Measurements from ENCODE around the gene P4HA2.

P4HA2 gene

GRCh38 chr5:132235340-132235739, 7.7 kb upstream of the P4HA2 start:
- H3F3A ChIP-seq (ENCODE audit: insufficient read depth) = no peaks in the 10 kb centered on the region
- no peaks in the 10 kb centered on the region for H3K36me3 ChIP-seq (ENCODE audit: low read length)
- no peak overlapping the region for H2AFZ ChIP-seq (ENCODE audit: low read depth, low read length, severe bottlenecking)
- no peaks in the 10 kb centered on the region for H3K27me3 ChIP-seq (ENCODE audit: low read length)
- no peak overlapping the region for H3K9ac ChIP-seq (ENCODE audit: low read length)
- no peak overlapping the region for H3K27ac ChIP-seq (ENCODE audit: low read depth, low read length)
- no peaks in the 10 kb centered on the region for H4K20me1 ChIP-seq (ENCODE audit: low read depth, low read length)
- H3K4me2 ChIP-seq (ENCODE audit: low read depth, low read length, poor library complexity, severe bottlenecking) = no peak overlapping the region
- H3K79me2 ChIP-seq (ENCODE audit: insufficient read depth, low read length) = no peaks in the 10 kb centered on the region
- no peak for TF ChIP-seq EZH2phosphoT487 (conservative IDR thresholded peaks at IDR 0.05; ENCODE audit: low read length)
- no peak for TF ChIP-seq CTCF (IDR thresholded peaks at IDR 0.05; ENCODE audit: insufficient read depth, low read length, poor library complexity, severe bottlenecking)
- H3K4me3 ChIP-seq (ENCODE audit: insufficient read depth, low read length, poor library complexity, severe bottlenecking) = no peak overlapping the region
- no peaks in the 10 kb centered on the region for H3K9me2 ChIP-seq (replicated peaks; ENCODE audit: insufficient read depth, low read length)
- H3K9me3 ChIP-seq (ENCODE audit: insufficient read depth, low read length) = no peaks in the 10 kb centered on the region

GRCh38 chr5:132234684-132235062, 7.0 kb upstream of the P4HA2 start:
- Histone ChIP-seq H3K9me3 (ENCODE audit: insufficient read depth, low read length) (no peaks in the 10 kb centered on the region), H3K4me2 (ENCODE audit: low read depth, low read length, poor library complexity, severe bottlenecking) (no peak overlapping the region), H3K4me3 (ENCODE audit: insufficient read depth, low read length, poor library complexity, severe bottlenecking) (no peak overlapping the region), H3K27me3 (ENCODE audit: low read length) (no peaks in the 10 kb centered on the region), H2AFZ (ENCODE audit: low read depth, low read length, severe bottlenecking) (no peak overlapping the region), H3K79me2 (ENCODE audit: insufficient read depth, low read length) (no peaks in the 10 kb centered on the region), H3K36me3 (ENCODE audit: low read length) (no peaks in the 10 kb centered on the region), H3F3A (ENCODE audit: insufficient read depth) (no peaks in the 10 kb centered on the region), H3K9me2 (replicated peaks; ENCODE audit: insufficient read depth, low read length) (no peaks in the 10 kb centered on the region), H4K20me1 (ENCODE audit: low read depth, low read length) (no peaks in the 10 kb centered on the region), H3K27ac (ENCODE audit: low read depth, low read length) (no peak overlapping the region), H3K9ac (ENCODE audit: low read length) (no peak overlapping the region)
- TF ChIP-seq CTCF (IDR thresholded peaks at IDR 0.05; ENCODE audit: insufficient read depth, low read length, poor library complexity, severe bottlenecking) (no peak), EZH2phosphoT487 (conservative IDR thresholded peaks at IDR 0.05; ENCODE audit: low read length) (no peak)

- H3K36me3 ChIP-seq (ENCODE audit: low read length) = no peaks in the 10 kb centered on the region
- H3K9ac ChIP-seq (ENCODE audit: low read length) = no peak overlapping the region
- H4K20me1 ChIP-seq (ENCODE audit: low read depth, low read length) = no peaks in the 10 kb centered on the region
- H3K9me3 ChIP-seq (ENCODE audit: insufficient read depth, low read length) = no peaks in the 10 kb centered on the region
- no peaks in the 10 kb centered on the region for H3K9me2 ChIP-seq (replicated peaks; ENCODE audit: insufficient read depth, low read length)
- no peak overlapping the region for H3K4me3 ChIP-seq (ENCODE audit: insufficient read depth, low read length, poor library complexity, severe bottlenecking)
- no peak overlapping the region for H3K4me2 ChIP-seq (ENCODE audit: low read depth, low read length, poor library complexity, severe bottlenecking)
- H3K79me2 ChIP-seq (ENCODE audit: insufficient read depth, low read length) = no peaks in the 10 kb centered on the region
- H3K27ac ChIP-seq (ENCODE audit: low read depth, low read length) = no peak overlapping the region
- TF ChIP-seq CTCF (IDR thresholded peaks at IDR 0.05; ENCODE audit: insufficient read depth, low read length, poor library complexity, severe bottlenecking) = no peak
- TF ChIP-seq EZH2phosphoT487 (conservative IDR thresholded peaks at IDR 0.05; ENCODE audit: low read length) = no peak
- no peaks in the 10 kb centered on the region for H3F3A ChIP-seq (ENCODE audit: insufficient read depth)
- H2AFZ ChIP-seq (ENCODE audit: low read depth, low read length, severe bottlenecking) = no peak overlapping the region
- H3K27me3 ChIP-seq (ENCODE audit: low read length) = no peaks in the 10 kb centered on the region
Measured at GRCh38 chr5:132233811-132234683, 6.4 kb upstream of the P4HA2 start.
